Colonic mucosa (tissue), 4 donors: ENCODE measurements around the gene MIAT. TPM values are rescaled to one million over a fixed set of nuclear protein-coding genes. Genes with fewer than 3 reads are reported as not detected.

ENCODE experiments used
- DNase-seq: peaks from one replicate; pipeline ENCODE4 v3.0.0-alpha.2; 2020
- H3K27ac ChIP-seq: fragments of 200-600 bp; one replicate; pipeline ENCODE4 v1.8.0; 2021
- H3K27me3 ChIP-seq: fragments of 200-600 bp; one replicate; pipeline ENCODE4 v1.8.0; 2021
- H3K36me3 ChIP-seq: fragments of 200-600 bp; one replicate; pipeline ENCODE4 v1.8.0; 2021
- H3K4me1 ChIP-seq: fragments of 200-600 bp; one replicate; pipeline ENCODE4 v1.8.0; 2021; ENCODE audit warnings: mild to moderate bottlenecking
- H3K4me3 ChIP-seq: fragments of 200-600 bp; one replicate; pipeline ENCODE4 v1.8.0; 2021
- H3K9ac ChIP-seq, 2 donors: one replicate each; pipeline ENCODE4 v1.7.0; 2013; ENCODE audit warnings: control low read depth in 2 of 2, low read depth in 2 of 2, low read length in 2 of 2
- H3K9me3 ChIP-seq: fragments of 200-600 bp; one replicate; pipeline ENCODE4 v1.8.0; 2021
- CTCF ChIP-seq: fragments of 200-600 bp; IDR thresholded peaks from one replicate; pipeline ENCODE4 v1.8.0; 2022; ENCODE audit warnings: antibody characterized with exemption, mild to moderate bottlenecking
- intact Hi-C: fragments of 100-400 bp; cut with DNase I; formaldehyde crosslinking; loops from one replicate; pipeline ENCODE4 v1.14.1; 2022
- total RNA-seq, 2 donors: library from RNA; stranded (reverse); fragmentation: NEBNext Ultra II Directional in 1 of 2; extraction: Animal tissue kit (Norgen Biotek cat#: 25700) in 1 of 2; gene quantifications; one replicate each; pipeline ENCODE4 v1.2.1, GENCODE V29; 2021
- donor health status: healthy.
- donor health status: DM: no; HTN: no; CAD: no.
- donor health status: DM: no; HTN: no; CAD: no.

The MIAT gene
- total RNA-seq, 2 donors from 2014 or later: 1.5 to 1.8 TPM

DNA sequence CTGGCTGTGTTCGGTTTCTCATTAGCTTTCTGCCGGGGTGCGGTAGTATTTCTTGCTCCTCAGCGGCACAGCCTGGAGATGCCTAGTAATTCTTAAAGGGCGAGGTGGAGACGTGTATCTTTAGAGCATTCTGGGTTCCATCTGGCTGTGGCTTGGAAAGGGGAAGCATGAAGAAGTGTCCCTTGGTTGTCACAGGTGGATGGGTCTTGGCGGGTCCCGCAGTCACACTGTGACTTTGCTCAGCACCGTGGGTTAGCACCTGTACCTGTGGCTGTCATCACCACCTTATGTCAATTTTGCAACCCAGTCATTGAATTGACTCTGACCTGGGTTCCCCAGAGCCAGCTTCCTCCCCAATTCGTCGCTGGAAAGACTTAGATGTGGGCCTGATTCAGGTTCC lies 57.6 kb downstream of the MIAT start:
- intact Hi-C loops: no loop called here
- TF ChIP-seq CTCF: no peak
- H3K36me3 ChIP-seq: no peaks in the 10 kb centered on the region

DNA sequence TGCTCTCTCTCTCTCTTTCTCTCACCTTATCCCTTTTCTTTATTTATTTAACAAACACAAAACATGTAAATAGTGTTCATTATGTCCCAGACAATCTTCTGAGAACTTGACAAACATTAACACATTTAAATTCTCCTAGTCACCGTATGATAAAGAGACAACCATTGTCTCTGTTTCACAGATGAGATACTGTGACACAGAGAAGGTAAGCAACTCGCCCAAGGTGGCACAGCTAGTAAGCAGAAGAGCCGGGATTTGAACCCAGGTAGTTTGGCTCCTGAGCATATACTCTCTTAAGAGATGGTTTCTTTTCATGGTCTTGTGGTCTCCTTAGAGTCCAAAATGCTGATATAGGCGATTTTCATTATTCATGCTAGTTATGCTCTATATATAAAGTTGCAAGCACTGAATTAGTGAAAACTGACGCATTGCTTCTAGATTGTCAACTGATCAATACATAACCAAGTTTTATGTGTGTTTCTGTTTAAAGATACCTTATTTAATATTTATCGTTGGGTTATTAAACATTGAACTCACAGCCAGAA lies 58.1 kb downstream of the MIAT start:
- intact Hi-C loops: no loop called here
- Histone ChIP-seq H3K36me3 (no peaks in the 10 kb centered on the region), H3K27me3 (no peaks in the 10 kb centered on the region), H3K4me1 (no peaks in the 10 kb centered on the region), H3K9ac (no peak overlapping the region), H3K9me3 (no peaks in the 10 kb centered on the region), H3K27ac (no peak overlapping the region), H3K4me3 (no peak overlapping the region)
- TF ChIP-seq CTCF: no peak
- no peak for DNase-seq

More for the DNA sequence above, 57.6 kb downstream of the MIAT start:
- H3K4me1 ChIP-seq: no peaks in the 10 kb centered on the region
- DNase-seq: no peak
- no peak overlapping the region for H3K4me3 ChIP-seq
- H3K9ac ChIP-seq: no peak overlapping the region
- H3K27me3 ChIP-seq: no peaks in the 10 kb centered on the region
- H3K9me3 ChIP-seq: no peaks in the 10 kb centered on the region
- H3K27ac ChIP-seq: no peak overlapping the region

DNA sequence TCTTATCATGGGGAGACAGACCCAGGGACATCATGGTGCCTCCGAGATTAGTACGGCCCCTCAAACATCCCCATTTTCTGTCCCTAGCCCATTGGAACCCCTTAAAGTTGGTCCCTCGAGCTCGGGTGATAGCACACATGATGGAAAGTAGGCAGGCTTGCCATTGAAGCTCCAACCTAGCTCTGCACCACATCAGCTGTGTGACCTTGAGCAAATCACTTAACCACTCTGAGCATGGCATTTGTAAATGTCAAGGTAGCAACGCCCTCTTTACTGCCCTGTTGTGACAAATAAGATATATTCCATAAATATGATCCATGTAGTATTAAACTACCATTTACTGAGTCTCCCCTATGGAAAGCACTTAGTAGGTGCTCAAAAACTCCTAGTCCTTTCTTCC lies 61.1 kb downstream of the MIAT start:
- TF ChIP-seq CTCF: no peak
- Histone ChIP-seq H3K27ac (no peak overlapping the region), H3K27me3 (no peaks in the 10 kb centered on the region), H3K9ac (no peak overlapping the region), H3K4me1 (no peaks in the 10 kb centered on the region), H3K9me3 (no peaks in the 10 kb centered on the region), H3K4me3 (no peak overlapping the region), H3K36me3 (no peaks in the 10 kb centered on the region)
- DNase-seq: no peak
- intact Hi-C loops: no loop called here

- H3K4me1 ChIP-seq: no peaks in the 10 kb centered on the region
- intact Hi-C loops: no loop called here
- H3K9me3 ChIP-seq: no peaks in the 10 kb centered on the region
- no peak for TF ChIP-seq CTCF
- H3K9ac ChIP-seq: no peak overlapping the region
- H3K27me3 ChIP-seq: no peaks in the 10 kb centered on the region
- no peak overlapping the region for H3K27ac ChIP-seq
- DNase-seq: no peak
- no peaks in the 10 kb centered on the region for H3K36me3 ChIP-seq
- H3K4me3 ChIP-seq: no peak overlapping the region
Observed at GRCh38 chr22:26718905-26719304, 61.5 kb downstream of the MIAT start.

DNA sequence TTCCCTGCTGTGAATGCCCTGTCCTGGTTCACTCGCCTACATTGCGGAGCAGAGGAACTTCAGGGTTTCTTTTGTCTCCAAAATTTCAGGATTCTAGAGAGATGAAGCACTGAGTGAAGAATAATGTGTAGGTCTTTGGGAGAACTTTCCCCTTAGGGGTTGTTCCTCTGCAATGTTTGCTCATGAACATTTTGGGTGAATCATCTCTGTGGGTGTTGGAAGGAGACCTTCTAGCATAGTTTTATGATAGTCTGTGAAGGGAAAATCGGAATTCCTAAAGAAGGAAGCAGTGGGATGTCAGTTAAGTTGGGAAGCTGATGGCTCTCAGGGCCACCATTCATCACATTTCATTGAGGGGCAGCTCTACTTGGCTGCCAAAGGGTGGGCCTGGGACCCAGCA lies 64.8 kb downstream of the MIAT start:
- Histone ChIP-seq H3K27me3 (no peaks in the 10 kb centered on the region), H3K36me3 (no peaks in the 10 kb centered on the region), H3K4me3 (no peak overlapping the region), H3K4me1 (no peaks in the 10 kb centered on the region), H3K9me3 (no peaks in the 10 kb centered on the region), H3K9ac (no peak overlapping the region), H3K27ac (no peak overlapping the region)
- intact Hi-C loops: no loop called here
- DNase-seq: no peak
- TF ChIP-seq CTCF: no peak
